ENCODE results near the gene ARPC5L. TPM values are rescaled to one million over a fixed set of nuclear protein-coding genes. Genes with fewer than 3 reads are reported as not detected.

ARPC5L gene
- total and polyA plus RNA-seq, 2 of the 13 experiments (the other 11 are each of a cell fraction or from before 2014, with no cell fraction given) = 29.9 to 33.8 TPM

DNA sequence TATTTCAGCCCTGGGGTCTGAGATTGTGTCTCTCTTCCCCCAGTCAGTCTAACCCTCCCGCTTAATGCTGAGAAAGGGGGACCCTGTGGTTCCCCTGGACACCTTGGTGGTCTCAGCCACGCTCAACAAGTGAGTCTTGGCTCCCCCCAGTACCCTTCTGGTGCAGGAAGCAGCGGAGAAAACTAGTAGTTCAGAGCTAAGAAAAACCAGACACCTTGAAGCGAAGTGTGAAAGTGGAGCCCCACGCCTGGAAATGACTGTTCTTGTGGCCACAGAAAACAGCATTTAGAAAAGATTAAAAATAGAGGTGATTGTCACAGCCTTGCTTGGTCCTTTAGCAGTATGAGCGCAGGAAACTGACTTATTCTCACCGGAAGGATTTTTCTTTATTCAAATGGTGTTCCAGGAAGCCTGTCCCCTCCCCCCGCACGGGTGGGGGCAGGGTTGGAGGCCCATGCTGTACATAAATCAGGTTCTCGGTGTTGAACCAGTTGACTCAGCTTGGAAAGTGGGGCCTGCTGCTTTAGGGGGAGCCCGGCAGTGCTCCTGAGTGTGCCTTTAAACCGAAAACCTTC lies 8.1 kb downstream of the ARPC5L start (continued):
- TF ChIP-seq POLR2AphosphoS5 (IDR thresholded peaks at IDR 0.05; ENCODE audit: low read depth, low read length) = 0 out of 2 replicates have a peak, but pooled peaks have one; percentile 20
- TF ChIP-seq SPEN (CRISPR knock-in tag; IDR thresholded peaks at IDR 0.05; ENCODE audit: low read depth) = peak; percentile 15; the same call in 1 of the 2 replicates
- TF ChIP-seq TP53 (CRISPR knock-in tag; conservative IDR thresholded peaks at IDR 0.05) = no peak
- no peak for TF ChIP-seq ZNF619 (CRISPR knock-in tag; IDR thresholded peaks at IDR 0.05)
- TF ChIP-seq TARDBP (CRISPR knock-in tag; IDR thresholded peaks at IDR 0.05) = no peak
- TF ChIP-seq, protein P1, sequence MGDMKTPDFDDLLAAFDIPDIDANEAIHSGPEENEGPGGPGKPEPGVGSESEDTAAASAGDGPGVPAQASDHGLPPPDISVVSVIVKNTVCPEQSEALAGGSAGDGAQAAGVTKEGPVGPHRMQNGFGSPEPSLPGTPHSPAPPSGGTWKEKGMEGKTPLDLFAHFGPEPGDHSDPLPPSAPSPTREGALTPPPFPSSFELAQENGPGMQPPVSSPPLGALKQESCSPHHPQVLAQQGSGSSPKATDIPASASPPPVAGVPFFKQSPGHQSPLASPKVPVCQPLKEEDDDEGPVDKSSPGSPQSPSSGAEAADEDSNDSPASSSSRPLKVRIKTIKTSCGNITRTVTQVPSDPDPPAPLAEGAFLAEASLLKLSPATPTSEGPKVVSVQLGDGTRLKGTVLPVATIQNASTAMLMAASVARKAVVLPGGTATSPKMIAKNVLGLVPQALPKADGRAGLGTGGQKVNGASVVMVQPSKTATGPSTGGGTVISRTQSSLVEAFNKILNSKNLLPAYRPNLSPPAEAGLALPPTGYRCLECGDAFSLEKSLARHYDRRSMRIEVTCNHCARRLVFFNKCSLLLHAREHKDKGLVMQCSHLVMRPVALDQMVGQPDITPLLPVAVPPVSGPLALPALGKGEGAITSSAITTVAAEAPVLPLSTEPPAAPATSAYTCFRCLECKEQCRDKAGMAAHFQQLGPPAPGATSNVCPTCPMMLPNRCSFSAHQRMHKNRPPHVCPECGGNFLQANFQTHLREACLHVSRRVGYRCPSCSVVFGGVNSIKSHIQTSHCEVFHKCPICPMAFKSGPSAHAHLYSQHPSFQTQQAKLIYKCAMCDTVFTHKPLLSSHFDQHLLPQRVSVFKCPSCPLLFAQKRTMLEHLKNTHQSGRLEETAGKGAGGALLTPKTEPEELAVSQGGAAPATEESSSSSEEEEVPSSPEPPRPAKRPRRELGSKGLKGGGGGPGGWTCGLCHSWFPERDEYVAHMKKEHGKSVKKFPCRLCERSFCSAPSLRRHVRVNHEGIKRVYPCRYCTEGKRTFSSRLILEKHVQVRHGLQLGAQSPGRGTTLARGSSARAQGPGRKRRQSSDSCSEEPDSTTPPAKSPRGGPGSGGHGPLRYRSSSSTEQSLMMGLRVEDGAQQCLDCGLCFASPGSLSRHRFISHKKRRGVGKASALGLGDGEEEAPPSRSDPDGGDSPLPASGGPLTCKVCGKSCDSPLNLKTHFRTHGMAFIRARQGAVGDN (CRISPR knock-in tag; IDR thresholded peaks at IDR 0.05) = no peak
- TF ChIP-seq ZNF772 (CRISPR knock-in tag; IDR thresholded peaks at IDR 0.05) = peak; percentile 45; the same call in 1 of the 2 replicates
- TF ChIP-seq FOXP1 (IDR thresholded peaks at IDR 0.05) = no peak
- no peak for TF ChIP-seq FOXP1 (CRISPR knock-in tag; IDR thresholded peaks at IDR 0.05)
- 0 out of 2 replicates have a peak, but pooled peaks have one; percentile 43 for TF ChIP-seq GFI1 (CRISPR knock-in tag; IDR thresholded peaks at IDR 0.05; ENCODE audit: borderline replicate concordance)
- no peak for TF ChIP-seq ZNF263 (CRISPR knock-in tag; IDR thresholded peaks at IDR 0.05)
- no peak for TF ChIP-seq ZNF256 (CRISPR knock-in tag; conservative IDR thresholded peaks at IDR 0.05)
- TF ChIP-seq MED8 (CRISPR knock-in tag; IDR thresholded peaks at IDR 0.05; ENCODE audit: insufficient replicate concordance) = no peak
- TF ChIP-seq POLR2A (IDR thresholded peaks at IDR 0.05; ENCODE audit: insufficient read depth in 1 of 2, low read depth in 2 of 2, low read length in 2 of 2) = 0 out of 4 replicates have a peak, but pooled peaks of 1 of the 2 experiments have one; percentile 26
- TF ChIP-seq ZBTB21 (CRISPR knock-in tag; IDR thresholded peaks at IDR 0.05) = no peak
- no peak for TF ChIP-seq ZFP82 (CRISPR knock-in tag; IDR thresholded peaks at IDR 0.05; ENCODE audit: borderline replicate concordance)
- TF ChIP-seq, protein P2, sequence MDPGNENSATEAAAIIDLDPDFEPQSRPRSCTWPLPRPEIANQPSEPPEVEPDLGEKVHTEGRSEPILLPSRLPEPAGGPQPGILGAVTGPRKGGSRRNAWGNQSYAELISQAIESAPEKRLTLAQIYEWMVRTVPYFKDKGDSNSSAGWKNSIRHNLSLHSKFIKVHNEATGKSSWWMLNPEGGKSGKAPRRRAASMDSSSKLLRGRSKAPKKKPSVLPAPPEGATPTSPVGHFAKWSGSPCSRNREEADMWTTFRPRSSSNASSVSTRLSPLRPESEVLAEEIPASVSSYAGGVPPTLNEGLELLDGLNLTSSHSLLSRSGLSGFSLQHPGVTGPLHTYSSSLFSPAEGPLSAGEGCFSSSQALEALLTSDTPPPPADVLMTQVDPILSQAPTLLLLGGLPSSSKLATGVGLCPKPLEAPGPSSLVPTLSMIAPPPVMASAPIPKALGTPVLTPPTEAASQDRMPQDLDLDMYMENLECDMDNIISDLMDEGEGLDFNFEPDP (CRISPR knock-in tag; conservative IDR thresholded peaks at IDR 0.05) = no peak
- TF ChIP-seq HDAC1 (CRISPR knock-in tag; IDR thresholded peaks at IDR 0.05) = 0 out of 2 replicates have a peak, but pooled peaks have one; percentile 20
- TF ChIP-seq ZNF781 (CRISPR knock-in tag; IDR thresholded peaks at IDR 0.05; ENCODE audit: borderline replicate concordance, not compliant biosample characterization) = peak; percentile 70
- no peak for TF ChIP-seq ZNF142 (CRISPR knock-in tag; IDR thresholded peaks at IDR 0.05)
